H9 (cell line): ENCODE measurements around the gene HMCN1. TPM values are rescaled to one million over a fixed set of nuclear protein-coding genes. Genes with fewer than 3 reads are reported as not detected.

Experiments
- DNase-seq: peaks from one replicate; pipeline ENCODE4 v3.0.0-alpha.2; 2017
- H2AFZ ChIP-seq: one replicate; pipeline ENCODE4 v1.6.1; 2013; ENCODE audit warnings: mild to moderate bottlenecking, low read length, control low read depth, moderate library complexity
- H2AK5ac ChIP-seq: 2 replicates; pipeline ENCODE4 v1.6.1; 2013; ENCODE audit warnings: low read length, control low read depth, mixed read lengths; ENCODE audit not compliant: insufficient read length
- H2BK120ac ChIP-seq: one replicate; pipeline ENCODE4 v1.6.1; 2013; ENCODE audit warnings: low read depth, mild to moderate bottlenecking, low read length, control low read depth, inconsistent platforms; ENCODE audit not compliant: poor library complexity, severe bottlenecking
- H2BK12ac ChIP-seq: 2 replicates; pipeline ENCODE4 v1.6.1; 2013; ENCODE audit warnings: low read length, control low read depth, mixed read lengths, low read depth; ENCODE audit not compliant: insufficient read length
- H2BK15ac ChIP-seq: 2 replicates; pipeline ENCODE4 v1.6.1; 2013; ENCODE audit warnings: low read depth, low read length, control low read depth
- H2BK20ac ChIP-seq: one replicate; pipeline ENCODE4 v1.6.1; 2013; ENCODE audit warnings: low read depth, mild to moderate bottlenecking, low read length, control low read depth, inconsistent platforms; ENCODE audit not compliant: poor library complexity, severe bottlenecking
- H2BK5ac ChIP-seq: 2 replicates; pipeline ENCODE4 v1.6.1; 2013; ENCODE audit warnings: low read length, control low read depth, mixed read lengths; ENCODE audit not compliant: insufficient read length
- H3K14ac ChIP-seq: 2 replicates; pipeline ENCODE4 v1.6.1; 2013; ENCODE audit warnings: low read length, control low read depth; ENCODE audit not compliant: insufficient read depth
- H3K18ac ChIP-seq: 2 replicates; pipeline ENCODE4 v1.6.1; 2013; ENCODE audit warnings: low read depth, mild to moderate bottlenecking, mixed read lengths, low read length, control low read depth; ENCODE audit not compliant: insufficient read length
- H3K23ac ChIP-seq: 2 replicates; pipeline ENCODE4 v1.6.1; 2013; ENCODE audit warnings: low read length, control low read depth, mixed read lengths, low read depth; ENCODE audit not compliant: insufficient read length
- H3K23me2 ChIP-seq: 2 replicates; pipeline ENCODE4 v1.6.1; 2013; ENCODE audit warnings: low read depth, mild to moderate bottlenecking, mixed read lengths, low read length, control low read depth; ENCODE audit not compliant: insufficient read length, poor library complexity, severe bottlenecking
- H3K27ac ChIP-seq: 2 replicates; pipeline ENCODE4 v1.5.1; 2013; ENCODE audit warnings: low read length, control low read depth, mixed read lengths, low read depth; ENCODE audit not compliant: insufficient read length
- H3K27me3 ChIP-seq: 2 replicates; pipeline ENCODE4 v1.6.1; 2013; ENCODE audit warnings: low read length, control low read depth, inconsistent platforms; ENCODE audit not compliant: insufficient read depth
- H3K4ac ChIP-seq: 2 replicates; pipeline ENCODE4 v1.6.1; 2013; ENCODE audit warnings: low read depth, mild to moderate bottlenecking, control low read depth, inconsistent platforms, low read length, moderate library complexity
- H3K4me1 ChIP-seq: 2 replicates; pipeline ENCODE4 v1.6.1; 2013; ENCODE audit warnings: low read length, control low read depth, inconsistent platforms; ENCODE audit not compliant: insufficient read depth
- H3K4me2 ChIP-seq: 2 replicates; pipeline ENCODE4 v1.6.1; 2013; ENCODE audit warnings: low read length, control low read depth, mixed read lengths; ENCODE audit not compliant: insufficient read length, insufficient read depth
- H3K56ac ChIP-seq: 2 replicates; pipeline ENCODE4 v1.6.1; 2013; ENCODE audit warnings: low read depth, mild to moderate bottlenecking, mixed read lengths, low read length, control low read depth; ENCODE audit not compliant: insufficient read length
- H3K79me1 ChIP-seq: 2 replicates; pipeline ENCODE4 v1.6.1; 2013; ENCODE audit warnings: low read depth, mild to moderate bottlenecking, moderate library complexity, low read length, control low read depth, inconsistent platforms; ENCODE audit not compliant: insufficient read depth, poor library complexity, severe bottlenecking
- H3K79me2 ChIP-seq: 2 replicates; pipeline ENCODE4 v1.6.1; 2013; ENCODE audit warnings: low read length, control low read depth, inconsistent platforms; ENCODE audit not compliant: insufficient read depth
- H3K9ac ChIP-seq: 2 replicates; pipeline ENCODE4 v1.6.1; 2013; ENCODE audit warnings: low read length, control low read depth, mixed read lengths; ENCODE audit not compliant: insufficient read length; ENCODE audit errors: extremely low read depth
- H3K9me3 ChIP-seq: one replicate; pipeline ENCODE4 v1.6.1; 2013; ENCODE audit warnings: low read depth, low read length, inconsistent platforms; ENCODE audit not compliant: control insufficient read depth
- H3T11ph ChIP-seq: one replicate; pipeline ENCODE4 v1.6.1; 2013; ENCODE audit warnings: mild to moderate bottlenecking, low read length, control low read depth, inconsistent platforms
- H4K20me1 ChIP-seq: one replicate; pipeline ENCODE4 v1.6.1; 2013; ENCODE audit not compliant: control insufficient read depth, insufficient read length, insufficient read depth
- H4K5ac ChIP-seq: 2 replicates; pipeline ENCODE4 v1.6.1; 2013; ENCODE audit warnings: low read depth, mild to moderate bottlenecking, mixed read lengths, low read length, control low read depth; ENCODE audit not compliant: insufficient read length
- H4K8ac ChIP-seq: replicated peaks from 2 replicates; pipeline ENCODE4 v1.6.1; 2013; ENCODE audit warnings: low read length, control low read depth, mixed read lengths, low read depth; ENCODE audit not compliant: insufficient read length
- H4K91ac ChIP-seq: 2 replicates; pipeline ENCODE4 v1.6.1; 2013; ENCODE audit warnings: low read depth, mild to moderate bottlenecking, moderate library complexity, mixed read lengths, low read length, control low read depth; ENCODE audit not compliant: insufficient read length
- H3K27ac Mint-ChIP-seq, 3 experiments: 2 replicates in 2 of 3; 3 replicates in 1 of 3; pipeline ENCODE4 v1.8.0; 2020 to 2021; ENCODE audit warnings: mixed read lengths in 3 of 3, mild to moderate bottlenecking in 1 of 3, moderate library complexity in 1 of 3
- H3K27me3 Mint-ChIP-seq: 2 replicates; pipeline ENCODE4 v1.8.0; 2021; ENCODE audit warnings: low read depth, mild to moderate bottlenecking, moderate library complexity, mixed read lengths
- H3K36me3 Mint-ChIP-seq, 3 experiments: 2 replicates in 2 of 3; 3 replicates in 1 of 3; pipeline ENCODE4 v1.8.0; 2020 to 2021; ENCODE audit warnings: low read depth in 3 of 3, mixed read lengths in 3 of 3; ENCODE audit not compliant: insufficient read depth in 1 of 3
- H3K4me1 Mint-ChIP-seq, 2 experiments: 2 replicates each; pipeline ENCODE4 v1.8.0; 2020; ENCODE audit warnings: mixed read lengths in 2 of 2
- H3K4me3 Mint-ChIP-seq, 2 experiments: 2 replicates in 1 of 2; 3 replicates in 1 of 2; pipeline ENCODE4 v1.8.0; 2020 to 2021; ENCODE audit warnings: mild to moderate bottlenecking in 2 of 2, mixed read lengths in 2 of 2, moderate library complexity in 1 of 2
- H3K9me3 Mint-ChIP-seq, 2 experiments: 2 replicates in 1 of 2; 3 replicates in 1 of 2; pipeline ENCODE4 v1.8.0; 2020; ENCODE audit warnings: mild to moderate bottlenecking in 2 of 2, mixed read lengths in 2 of 2, moderate library complexity in 1 of 2
- CTCF ChIP-seq: fragments of 200-600 bp; sonication (generic); conservative IDR thresholded peaks from 3 replicates; pipeline ENCODE4 v1.8.0; 2021; ENCODE audit warnings: antibody characterized with exemption, mild to moderate bottlenecking
- WGBS: extraction: QIAGEN DNeasy Blood & Tissue Kit; methylation state at CpG from one replicate; pipeline ENCODE4 v1.1.7; 2013; ENCODE audit warnings: missing lambda C conversion rate, low lambda C conversion rate, mixed read lengths; ENCODE audit not compliant: insufficient read length; ENCODE audit errors: extremely low coverage; 5-methylcytosine and 5-hydroxymethylcytosine counted together
- total RNA-seq: library from RNA; stranded (reverse); gene quantifications from 2 replicates; pipeline ENCODE4 v1.2.1, GENCODE V29; 2021

Gene HMCN1
- total RNA-seq, 1 experiment from 2014 or later: 3.3 TPM

DNA sequence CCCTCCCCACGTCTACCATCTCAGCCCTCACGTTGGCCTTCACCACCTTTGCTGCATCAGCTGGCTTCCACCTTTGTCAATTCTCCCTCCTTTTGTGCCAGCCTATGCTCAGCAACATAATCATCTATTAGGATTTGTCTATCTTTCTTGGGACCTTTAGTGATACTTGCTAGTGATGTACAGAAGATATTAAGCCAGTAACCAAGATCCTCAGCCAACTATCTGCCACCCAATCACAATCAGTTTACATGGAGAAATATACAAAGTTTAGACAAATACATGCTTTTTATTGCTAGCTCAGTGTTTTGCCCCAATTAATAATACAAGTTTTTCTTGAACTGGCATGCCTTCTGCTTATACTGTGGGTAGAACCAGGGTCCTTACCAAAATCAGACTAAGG, 468.6 kb downstream of the HMCN1 start:
- Histone ChIP-seq H3K9ac (no peak overlapping the region), H4K91ac (no peak overlapping the region), H4K8ac (no peak overlapping the region), H3K79me2 (no peaks in the 10 kb centered on the region), H4K20me1 (no peaks in the 10 kb centered on the region), H3K4me2 (no peak overlapping the region), H3K4me1 (peaks cover 8% of the 10 kb centered on the region; the same call in 1 of the 2 replicates), H3K79me1 (no peaks in the 10 kb centered on the region), H3K27ac (no peak overlapping the region), H2BK120ac (no peak overlapping the region), H3K27me3 (no peaks in the 10 kb centered on the region), H2AFZ (no peak overlapping the region), H3K9me3 (no peaks in the 10 kb centered on the region), H3K23ac (no peak overlapping the region), H3K4ac (no peak overlapping the region), H3T11ph (no peak overlapping the region), H2AK5ac (no peak overlapping the region), H2BK12ac (no peak overlapping the region), H4K5ac (no peak overlapping the region), H3K56ac (no peak overlapping the region), H2BK15ac (no peak overlapping the region), H2BK20ac (no peak overlapping the region), H2BK5ac (no peak overlapping the region), H3K18ac (no peak overlapping the region), H3K14ac (no peak overlapping the region; the same call in 1 of the 2 replicates), H3K23me2 (no peaks in the 10 kb centered on the region)
- TF ChIP-seq CTCF: no peak
- Mint-ChIP-seq H3K9me3 (no peaks in the 10 kb centered on the region), H3K27me3 (no peaks in the 10 kb centered on the region), H3K27ac (no peak overlapping the region), H3K4me3 (no peak overlapping the region), H3K36me3 (no peaks in the 10 kb centered on the region), H3K4me1 (peaks cover 13 to 14% of the 10 kb centered on the region in 2 experiments)
- no peak for DNase-seq
- WGBS: no CpG with 5 or more reads among the region's 2 CpGs
